ENCODE data around the gene GHR. TPM values are rescaled to one million over a fixed set of nuclear protein-coding genes. Genes with fewer than 3 reads are reported as not detected.

Gene GHR
- total and polyA plus RNA-seq, 2 of the 8 experiments (the other 6 are each of a cell fraction or from before 2014, with no cell fraction given) = 0.15 to 0.19 TPM

DNA sequence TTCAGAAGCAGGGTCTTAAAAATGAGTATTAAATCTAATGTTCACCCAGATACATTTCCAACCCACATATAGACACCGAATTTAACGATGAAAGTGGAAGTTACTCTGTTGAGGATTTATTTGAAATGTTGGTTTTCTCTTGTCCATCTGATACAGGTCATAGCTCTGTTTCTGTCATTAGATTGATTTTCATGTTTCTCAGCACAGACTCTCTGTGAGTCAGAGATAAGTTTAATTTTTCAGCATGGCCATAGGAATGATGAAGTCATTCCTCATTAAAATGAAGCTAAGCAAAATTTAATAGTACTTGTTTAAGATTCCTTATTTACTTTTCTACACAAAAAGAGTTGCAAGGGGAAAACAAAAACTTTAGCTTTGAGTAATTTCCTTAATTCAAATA is 38.8 kb downstream of the GHR start (continued):
- TF ChIP-seq CHD7 (IDR thresholded peaks at IDR 0.05; ENCODE audit: insufficient replicate concordance, low read length) (no peak), TBP (IDR thresholded peaks at IDR 0.05; ENCODE audit: low read depth, low read length) (no peak), SIN3A (conservative IDR thresholded peaks at IDR 0.05 in 1 of 2, IDR thresholded peaks at IDR 0.05 in 1 of 2; ENCODE audit: low read depth in 1 of 2, low read length in 2 of 2) (no peak), NANOG (IDR thresholded peaks at IDR 0.05; ENCODE audit: insufficient read depth, low read depth, low read length, poor library complexity, severe bottlenecking) (no peak), EZH2 (IDR thresholded peaks at IDR 0.05; ENCODE audit: low read depth, low read length, severe bottlenecking) (no peak), HDAC6 (IDR thresholded peaks at IDR 0.05; ENCODE audit: low read depth, low read length) (no peak), GABPA (IDR thresholded peaks at IDR 0.05; ENCODE audit: borderline replicate concordance, insufficient read depth, low read length) (no peak), POLR2A (IDR thresholded peaks at IDR 0.05; ENCODE audit: control extremely low read depth in 1 of 2, low read depth in 2 of 2, low read length in 2 of 2) (no peak)
- TF ChIP-seq, protein P1, sequence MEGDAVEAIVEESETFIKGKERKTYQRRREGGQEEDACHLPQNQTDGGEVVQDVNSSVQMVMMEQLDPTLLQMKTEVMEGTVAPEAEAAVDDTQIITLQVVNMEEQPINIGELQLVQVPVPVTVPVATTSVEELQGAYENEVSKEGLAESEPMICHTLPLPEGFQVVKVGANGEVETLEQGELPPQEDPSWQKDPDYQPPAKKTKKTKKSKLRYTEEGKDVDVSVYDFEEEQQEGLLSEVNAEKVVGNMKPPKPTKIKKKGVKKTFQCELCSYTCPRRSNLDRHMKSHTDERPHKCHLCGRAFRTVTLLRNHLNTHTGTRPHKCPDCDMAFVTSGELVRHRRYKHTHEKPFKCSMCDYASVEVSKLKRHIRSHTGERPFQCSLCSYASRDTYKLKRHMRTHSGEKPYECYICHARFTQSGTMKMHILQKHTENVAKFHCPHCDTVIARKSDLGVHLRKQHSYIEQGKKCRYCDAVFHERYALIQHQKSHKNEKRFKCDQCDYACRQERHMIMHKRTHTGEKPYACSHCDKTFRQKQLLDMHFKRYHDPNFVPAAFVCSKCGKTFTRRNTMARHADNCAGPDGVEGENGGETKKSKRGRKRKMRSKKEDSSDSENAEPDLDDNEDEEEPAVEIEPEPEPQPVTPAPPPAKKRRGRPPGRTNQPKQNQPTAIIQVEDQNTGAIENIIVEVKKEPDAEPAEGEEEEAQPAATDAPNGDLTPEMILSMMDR (IDR thresholded peaks at IDR 0.05; ENCODE audit: control extremely low read depth in 1 of 3, insufficient read depth in 1 of 3, low read depth in 1 of 3, low read length in 3 of 3) = no peak

Measured in H1 (cell line).